BE2C (cell line): ENCODE data around the gene VCPKMT.

ENCODE experiments used
- DNase-seq: peaks from one replicate; pipeline ENCODE4 v3.0.0-alpha.2; 2020
- H3K27me3 ChIP-seq: fragments of 250-450 bp; sonication (Bioruptor Pico); 2 replicates; pipeline ENCODE4 v1.5.1; 2020; ENCODE audit warnings: mild to moderate bottlenecking
- H3K36me3 ChIP-seq: fragments of 250-450 bp; sonication (Bioruptor Pico); 2 replicates; pipeline ENCODE4 v1.5.1; 2020; ENCODE audit warnings: mild to moderate bottlenecking
- H3K4me1 ChIP-seq: fragments of 250-450 bp; sonication (Bioruptor Pico); 2 replicates; pipeline ENCODE4 v1.5.1; 2020
- H3K4me3 ChIP-seq: 2 replicates; pipeline ENCODE4 v1.5.1; 2011; ENCODE audit warnings: low read depth, low read length
- H3K9me3 ChIP-seq: fragments of 250-450 bp; sonication (Bioruptor Pico); 2 replicates; pipeline ENCODE4 v1.5.1; 2020
- TF ChIP-seq, protein P1 (sequence below): IDR thresholded peaks from 2 replicates; pipeline ENCODE4 v1.5.1; 2012; ENCODE audit warnings: mild to moderate bottlenecking, low read depth, low read length

VCPKMT gene

DNA sequence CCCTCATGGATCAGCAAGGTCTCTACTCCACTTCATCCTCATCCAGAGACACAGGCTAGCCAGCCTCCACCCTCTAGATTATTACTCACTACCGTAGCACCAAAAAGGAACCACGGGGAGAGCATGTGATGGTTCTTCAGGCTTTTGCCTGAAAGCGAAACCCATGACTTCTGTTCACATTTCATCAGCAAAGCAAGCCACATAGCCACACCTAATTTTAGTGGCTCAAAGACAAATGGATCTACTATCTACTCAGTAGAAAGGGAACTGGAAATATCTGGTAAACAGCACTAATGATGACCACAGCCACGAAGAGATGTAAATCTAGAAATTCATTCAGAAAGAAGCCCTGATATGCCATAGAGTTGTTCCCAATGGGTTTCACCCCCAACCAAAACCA lies 51.4 kb downstream of the VCPKMT start:
- H3K9me3 ChIP-seq: no peaks in the 10 kb centered on the region
- H3K27me3 ChIP-seq: no peaks in the 10 kb centered on the region
- peaks cover 27% of the 10 kb centered on the region for H3K4me1 ChIP-seq
- TF ChIP-seq, protein P1, sequence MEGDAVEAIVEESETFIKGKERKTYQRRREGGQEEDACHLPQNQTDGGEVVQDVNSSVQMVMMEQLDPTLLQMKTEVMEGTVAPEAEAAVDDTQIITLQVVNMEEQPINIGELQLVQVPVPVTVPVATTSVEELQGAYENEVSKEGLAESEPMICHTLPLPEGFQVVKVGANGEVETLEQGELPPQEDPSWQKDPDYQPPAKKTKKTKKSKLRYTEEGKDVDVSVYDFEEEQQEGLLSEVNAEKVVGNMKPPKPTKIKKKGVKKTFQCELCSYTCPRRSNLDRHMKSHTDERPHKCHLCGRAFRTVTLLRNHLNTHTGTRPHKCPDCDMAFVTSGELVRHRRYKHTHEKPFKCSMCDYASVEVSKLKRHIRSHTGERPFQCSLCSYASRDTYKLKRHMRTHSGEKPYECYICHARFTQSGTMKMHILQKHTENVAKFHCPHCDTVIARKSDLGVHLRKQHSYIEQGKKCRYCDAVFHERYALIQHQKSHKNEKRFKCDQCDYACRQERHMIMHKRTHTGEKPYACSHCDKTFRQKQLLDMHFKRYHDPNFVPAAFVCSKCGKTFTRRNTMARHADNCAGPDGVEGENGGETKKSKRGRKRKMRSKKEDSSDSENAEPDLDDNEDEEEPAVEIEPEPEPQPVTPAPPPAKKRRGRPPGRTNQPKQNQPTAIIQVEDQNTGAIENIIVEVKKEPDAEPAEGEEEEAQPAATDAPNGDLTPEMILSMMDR: no peak
- H3K4me3 ChIP-seq: no peak overlapping the region
- no peaks in the 10 kb centered on the region for H3K36me3 ChIP-seq
- no peak for DNase-seq

DNA sequence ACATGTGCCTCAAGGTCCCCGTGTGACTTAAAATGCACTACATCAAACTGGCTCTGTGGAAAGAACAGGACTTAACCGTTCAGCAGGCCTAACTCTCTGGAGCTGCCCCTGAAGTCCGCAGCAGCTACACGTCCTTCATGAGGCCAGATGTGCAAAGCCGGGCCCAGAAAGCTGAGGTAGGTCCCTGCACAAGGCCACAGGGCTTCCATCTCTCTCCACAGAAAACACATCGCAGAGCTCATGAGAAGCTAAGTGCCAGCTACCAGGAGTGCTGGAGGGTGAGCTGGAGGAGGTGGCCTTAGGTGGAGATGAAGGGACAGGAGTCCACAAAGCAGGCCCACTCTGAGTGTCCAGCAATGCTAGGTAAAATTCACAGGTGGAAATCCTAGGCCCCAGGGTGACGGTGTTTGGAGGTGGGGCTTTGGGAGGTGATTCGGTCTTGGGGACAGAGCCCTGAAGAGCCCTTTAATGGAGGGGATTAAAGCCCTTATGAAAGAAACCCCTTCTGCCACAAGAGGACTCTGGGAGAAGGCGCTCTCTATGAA lies 52.4 kb downstream of the VCPKMT start:
- H3K36me3 ChIP-seq: no peaks in the 10 kb centered on the region
- no peak overlapping the region for H3K4me3 ChIP-seq
- DNase-seq: no peak
- H3K4me1 ChIP-seq: peaks cover 27% of the 10 kb centered on the region
- H3K9me3 ChIP-seq: no peaks in the 10 kb centered on the region
- H3K27me3 ChIP-seq: no peaks in the 10 kb centered on the region
- TF ChIP-seq, protein P1: no peak

DNA sequence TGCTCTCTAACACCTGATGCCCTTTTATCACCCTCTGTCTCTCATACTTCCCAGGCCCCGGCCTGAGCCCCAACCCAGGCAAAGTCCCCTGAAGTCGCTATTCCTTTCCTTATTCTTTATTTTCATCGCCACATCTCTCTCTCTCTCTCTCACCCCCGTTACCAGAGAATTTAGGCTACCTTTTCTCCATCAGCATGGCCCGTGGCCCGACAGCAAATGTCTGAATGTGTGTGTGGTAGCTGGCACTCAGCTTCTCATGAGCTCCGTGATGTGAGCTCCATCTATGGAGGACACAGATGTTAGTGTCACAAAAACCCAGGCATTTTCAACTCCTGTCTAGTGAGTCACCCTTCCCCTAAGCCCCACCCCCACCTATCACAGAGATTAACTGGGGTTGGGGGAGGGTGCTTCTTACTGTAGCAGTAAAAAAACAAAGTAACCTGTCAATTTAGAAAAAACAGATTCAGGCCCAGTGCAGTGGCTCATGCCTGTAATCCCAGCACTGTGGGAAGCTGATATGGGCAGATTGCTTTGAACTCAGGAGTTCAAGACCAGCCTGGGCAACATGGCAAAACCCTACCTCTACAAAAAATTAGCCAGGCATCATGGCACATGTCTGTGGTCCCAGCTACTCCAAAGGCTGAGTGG lies 53.8 kb downstream of the VCPKMT start:
- Histone ChIP-seq H3K27me3 (no peaks in the 10 kb centered on the region), H3K4me1 (peaks cover 27% of the 10 kb centered on the region), H3K4me3 (peak overlapping the region; percentile 17; the same call in 1 of the 2 replicates), H3K9me3 (no peaks in the 10 kb centered on the region), H3K36me3 (no peaks in the 10 kb centered on the region)
- TF ChIP-seq, protein P1: peak; percentile 36
- DNase-seq: peak; percentile 85

DNA sequence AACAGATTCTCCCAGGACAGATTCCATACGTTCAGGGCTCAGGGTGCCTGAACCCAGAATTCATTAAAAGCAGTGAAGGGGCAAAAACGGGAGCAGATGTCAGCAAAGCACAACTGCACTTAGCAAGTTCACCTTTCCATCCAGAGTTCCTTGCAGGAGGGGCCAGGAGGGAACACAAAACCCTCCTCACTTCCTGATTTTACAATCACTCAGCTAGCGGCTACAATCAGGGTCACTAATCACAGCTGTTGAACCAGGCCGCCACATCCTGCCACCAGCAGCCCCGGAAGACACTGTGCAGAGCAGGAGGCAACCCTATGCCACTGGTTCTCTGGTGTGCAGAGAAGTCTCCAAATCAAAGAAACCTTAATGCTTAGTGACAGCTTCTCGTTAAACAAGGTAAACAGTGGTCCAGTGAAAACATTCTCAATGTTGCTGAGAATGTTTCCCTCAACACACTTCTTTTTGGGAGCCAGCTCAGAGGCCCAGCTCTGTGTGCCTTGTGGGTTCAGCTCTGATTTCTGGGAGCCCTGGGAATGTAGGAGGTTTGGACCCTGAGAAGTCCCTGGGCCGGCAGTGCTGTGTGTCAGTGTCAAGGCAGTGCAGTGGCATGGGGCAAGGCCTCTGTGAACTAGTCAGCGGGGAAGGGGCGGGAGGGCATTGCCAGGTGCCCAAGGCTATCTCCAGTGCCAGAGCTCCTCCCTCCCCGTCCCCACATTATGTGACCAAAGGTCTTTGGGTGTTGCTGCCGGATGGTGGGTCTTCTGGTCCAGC lies 54.5 kb downstream of the VCPKMT start:
- TF ChIP-seq, protein P1: no peak
- peak; percentile 82 for DNase-seq

DNA sequence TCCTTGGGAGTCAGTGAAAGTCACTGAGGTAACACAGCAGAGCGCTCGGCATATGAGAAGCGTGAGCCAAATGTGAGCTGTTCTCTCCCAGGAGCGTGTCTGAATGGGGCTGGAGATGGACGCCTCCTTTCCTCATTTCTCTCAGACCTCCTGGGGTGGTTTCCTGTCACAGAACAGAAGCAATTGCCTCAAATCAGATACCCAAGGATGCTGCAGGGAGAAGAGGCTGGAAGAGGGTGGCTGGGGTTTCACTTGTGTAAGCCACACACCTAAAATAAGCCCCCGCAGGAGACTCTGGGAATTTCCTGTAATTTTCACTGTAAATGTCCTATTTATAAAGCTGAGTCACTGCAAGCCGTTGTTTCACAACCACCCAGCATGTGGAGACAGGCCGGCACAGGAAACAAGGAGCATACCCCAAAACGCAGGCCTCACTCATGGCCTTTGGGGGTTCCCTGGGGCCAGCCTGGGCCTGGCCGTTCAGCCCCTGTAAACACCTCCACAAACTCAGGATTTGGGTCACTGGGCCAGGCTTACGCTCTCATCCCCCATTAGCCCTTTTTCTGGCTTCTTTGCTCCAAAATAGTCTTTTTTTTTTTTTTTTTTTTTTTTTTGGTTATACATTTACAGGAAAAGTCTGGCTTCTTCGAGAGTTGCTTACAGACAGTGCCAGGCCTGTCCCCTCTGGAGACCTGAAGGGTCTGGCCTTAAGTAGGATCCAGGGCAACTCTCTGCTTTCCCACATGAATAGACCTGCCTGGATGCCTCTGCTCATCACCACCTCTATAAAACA lies 55.3 kb downstream of the VCPKMT start:
- Histone ChIP-seq H3K27me3 (no peaks in the 10 kb centered on the region), H3K36me3 (no peaks in the 10 kb centered on the region), H3K4me3 (no peak overlapping the region), H3K9me3 (no peaks in the 10 kb centered on the region), H3K4me1 (peaks cover 31% of the 10 kb centered on the region)
- DNase-seq: peak; percentile 53
- TF ChIP-seq, protein P1: peak; percentile 25; the same call in 1 of the 2 replicates

More for the DNA sequence above, 54.5 kb downstream of the VCPKMT start:
- Histone ChIP-seq H3K4me3 (peak overlapping the region; percentile 17; the same call in 1 of the 2 replicates), H3K36me3 (no peaks in the 10 kb centered on the region), H3K4me1 (peaks cover 27% of the 10 kb centered on the region), H3K9me3 (no peaks in the 10 kb centered on the region), H3K27me3 (no peaks in the 10 kb centered on the region)
